Activated T-helper 9 cell treated with anti-CD3 and anti-CD28 coated beads, Interleukin-2, amount 50 U/mL, for 16 hours (primary cell): ENCODE results near the gene MRAP.

Experiments used
- DNase-seq: peaks from one replicate; pipeline ENCODE4 v3.0.0-alpha.2; 2020; ENCODE audit warnings: low read depth

The MRAP gene

GRCh38 chr21:32349333-32349944 is 50.8 kb downstream of the MRAP start:
- no peak for DNase-seq

DNA sequence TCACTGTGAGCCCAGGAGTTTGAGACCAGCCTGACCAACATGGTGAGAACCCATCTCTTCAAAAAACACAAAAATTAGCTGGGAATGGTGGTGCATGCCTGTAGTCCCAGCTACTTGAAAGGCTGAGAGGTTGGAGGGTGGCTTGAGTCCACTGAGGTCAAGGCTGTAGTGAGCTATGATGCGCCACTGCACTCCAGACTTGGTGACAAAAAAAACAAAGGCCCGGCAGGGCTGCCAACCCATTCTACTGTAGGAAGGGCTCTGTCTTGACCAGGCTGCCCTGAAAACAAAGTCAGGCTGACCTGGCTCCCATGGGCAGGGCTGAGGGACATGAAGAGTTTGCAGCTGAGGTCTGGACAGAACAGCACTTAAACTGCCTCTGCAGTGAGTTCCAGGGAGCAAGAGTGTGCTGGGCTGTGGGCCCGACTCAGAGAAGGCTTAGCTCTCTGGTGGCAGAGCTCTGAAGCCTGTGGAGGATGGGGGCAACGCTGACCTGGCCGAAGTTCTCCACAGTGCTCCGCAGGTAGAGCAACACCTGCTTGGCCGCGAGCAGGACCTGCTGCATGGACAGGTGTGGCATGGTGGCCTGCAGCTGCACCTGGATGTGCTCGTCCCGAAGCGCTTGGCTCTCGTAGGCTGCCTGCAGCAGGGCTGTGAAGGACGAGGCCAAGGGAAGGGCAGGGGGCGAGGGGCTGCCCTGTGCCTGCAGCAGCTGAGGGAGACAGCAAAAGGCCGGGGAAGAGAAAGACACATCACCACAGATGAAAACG is 51.7 kb downstream of the MRAP start:
- no peak for DNase-seq

GRCh38 chr21:32350981-32351380 is 52.3 kb downstream of the MRAP start:
- DNase-seq = no peak

GRCh38 chr21:32351428-32351827 is 52.8 kb downstream of the MRAP start:
- DNase-seq = no peak

- DNase-seq = no peak
Observed at GRCh38 chr21:32352526-32352925, 53.9 kb downstream of the MRAP start.

DNA sequence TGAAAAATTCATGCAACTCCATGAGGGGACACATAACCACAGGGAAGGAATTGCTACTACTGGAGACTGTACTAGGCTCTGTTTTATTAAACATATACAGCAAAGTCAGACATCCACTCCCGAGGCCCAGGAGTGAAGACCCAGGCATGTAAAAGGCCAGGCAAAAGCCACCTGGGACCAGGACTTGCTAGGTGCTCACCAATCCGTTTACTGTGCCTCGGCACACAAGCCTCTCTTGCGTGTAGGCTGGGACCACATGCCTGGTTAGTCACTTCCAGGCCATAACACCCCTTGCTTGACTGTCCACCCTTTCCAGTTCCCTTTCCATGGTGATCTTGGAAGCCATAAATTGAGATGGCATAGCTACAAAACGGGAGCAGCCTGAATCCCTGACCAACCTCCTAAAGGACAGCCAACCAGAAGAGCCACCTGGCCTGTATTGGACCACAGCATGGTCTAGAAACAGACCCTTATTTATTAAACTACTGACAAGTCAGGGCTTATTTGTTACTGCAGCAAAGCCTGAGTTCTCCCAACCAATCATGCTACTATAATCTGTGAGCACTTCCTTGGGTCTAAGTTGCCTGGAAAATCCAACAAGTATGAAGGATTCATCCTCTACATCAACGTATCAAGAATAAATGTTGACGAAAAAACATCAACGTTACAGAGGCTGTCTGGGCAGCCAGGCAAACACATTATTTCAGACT is 54.5 kb downstream of the MRAP start:
- no peak for DNase-seq

- no peak for DNase-seq
Observed at GRCh38 chr21:32356874-32357395, 58.3 kb downstream of the MRAP start.

DNA sequence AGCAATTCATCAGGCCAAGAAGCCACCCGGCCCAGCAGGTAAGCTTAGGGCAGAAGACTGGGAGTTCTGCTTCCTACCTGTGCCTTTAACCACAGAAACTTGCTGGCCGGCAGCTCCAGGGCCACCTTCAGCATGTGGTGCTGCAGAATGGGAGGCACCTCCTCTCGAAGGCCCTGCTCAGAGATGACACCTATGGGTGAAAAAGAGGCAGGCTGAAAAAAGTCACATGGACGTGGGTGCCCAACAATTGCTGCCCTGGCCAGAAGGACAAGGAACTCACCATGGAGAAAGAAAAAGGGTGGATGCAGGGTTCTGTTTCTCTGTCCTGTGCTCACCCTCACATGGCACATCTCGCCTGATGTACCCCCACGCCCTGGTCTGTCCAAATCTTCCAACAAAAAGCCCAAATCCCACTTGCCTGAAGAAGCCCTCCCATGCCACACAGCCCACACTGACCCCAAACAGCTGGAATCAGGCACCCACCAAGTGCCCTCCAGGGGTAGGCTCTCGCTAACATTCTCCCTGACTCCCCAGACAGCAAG is 61.1 kb downstream of the MRAP start:
- DNase-seq = no peak

- DNase-seq = no peak
Observed at GRCh38 chr21:32360401-32360975, 61.8 kb downstream of the MRAP start.
